ENCODE data around the gene PILRB.

The PILRB gene

GRCh38 chr7:100398239-100398638 is 40.3 kb downstream of the PILRB start:
- H3K4me3 ChIP-seq (ENCODE audit: low read length): no peak overlapping the region
- no peaks in the 10 kb centered on the region for H3K36me3 ChIP-seq (ENCODE audit: insufficient read depth, low read length)
- no peaks in the 10 kb centered on the region for H3K4me1 ChIP-seq (ENCODE audit: control insufficient read depth, insufficient read depth, low read length)

GRCh38 chr7:100400041-100400440 is 42.1 kb downstream of the PILRB start:
- H3K36me3 ChIP-seq (ENCODE audit: insufficient read depth, low read length): no peaks in the 10 kb centered on the region
- H3K9me3 ChIP-seq (replicated peaks; ENCODE audit: low read length): no peaks in the 10 kb centered on the region
- no peak overlapping the region for H3K9ac ChIP-seq (ENCODE audit: low read depth, low read length)
- no peak overlapping the region for H3K4me2 ChIP-seq (ENCODE audit: low read length)
- no peak overlapping the region for H3K4me3 ChIP-seq (ENCODE audit: low read length)
- peaks cover 25% of the 10 kb centered on the region for H3K27me3 ChIP-seq (ENCODE audit: control insufficient read depth, insufficient read depth, low read length)
- no peaks in the 10 kb centered on the region for H3K4me1 ChIP-seq (ENCODE audit: control insufficient read depth, insufficient read depth, low read length)

More at GRCh38 chr7:100398239-100398638, 40.3 kb downstream of the PILRB start:
- Histone ChIP-seq H3K4me2 (ENCODE audit: low read length) (no peak overlapping the region), H3K27me3 (ENCODE audit: control insufficient read depth, insufficient read depth, low read length) (peaks cover 38% of the 10 kb centered on the region), H3K9me3 (replicated peaks; ENCODE audit: low read length) (no peaks in the 10 kb centered on the region), H3K9ac (ENCODE audit: low read depth, low read length) (no peak overlapping the region)

- H3K4me3 ChIP-seq (ENCODE audit: low read length): no peak overlapping the region
- no peaks in the 10 kb centered on the region for H3K36me3 ChIP-seq (ENCODE audit: insufficient read depth, low read length)
- no peak overlapping the region for H3K4me2 ChIP-seq (ENCODE audit: low read length)
- no peak overlapping the region for H3K9ac ChIP-seq (ENCODE audit: low read depth, low read length)
- H3K27me3 ChIP-seq (ENCODE audit: control insufficient read depth, insufficient read depth, low read length): peaks cover 19% of the 10 kb centered on the region
- H3K4me1 ChIP-seq (ENCODE audit: control insufficient read depth, insufficient read depth, low read length): no peaks in the 10 kb centered on the region
- H3K9me3 ChIP-seq (replicated peaks; ENCODE audit: low read length): no peaks in the 10 kb centered on the region
Observed at GRCh38 chr7:100400656-100401055, 42.7 kb downstream of the PILRB start.

- Histone ChIP-seq H3K4me1 (ENCODE audit: control insufficient read depth, insufficient read depth, low read length) (no peaks in the 10 kb centered on the region), H3K4me2 (ENCODE audit: low read length) (no peak overlapping the region), H3K36me3 (ENCODE audit: insufficient read depth, low read length) (no peaks in the 10 kb centered on the region), H3K4me3 (ENCODE audit: low read length) (no peak overlapping the region), H3K9me3 (replicated peaks; ENCODE audit: low read length) (no peaks in the 10 kb centered on the region), H3K27me3 (ENCODE audit: control insufficient read depth, insufficient read depth, low read length) (peaks cover 19% of the 10 kb centered on the region), H3K9ac (ENCODE audit: low read depth, low read length) (no peak overlapping the region)
Observed at GRCh38 chr7:100401811-100402210, 43.9 kb downstream of the PILRB start.

- H3K4me1 ChIP-seq (ENCODE audit: control insufficient read depth, insufficient read depth, low read length): no peaks in the 10 kb centered on the region
- H3K27me3 ChIP-seq (ENCODE audit: control insufficient read depth, insufficient read depth, low read length): peaks cover 19% of the 10 kb centered on the region
- no peak overlapping the region for H3K4me3 ChIP-seq (ENCODE audit: low read length)
- H3K9ac ChIP-seq (ENCODE audit: low read depth, low read length): no peak overlapping the region
- no peaks in the 10 kb centered on the region for H3K36me3 ChIP-seq (ENCODE audit: insufficient read depth, low read length)
- H3K9me3 ChIP-seq (replicated peaks; ENCODE audit: low read length): no peaks in the 10 kb centered on the region
- no peak overlapping the region for H3K4me2 ChIP-seq (ENCODE audit: low read length)
Observed at GRCh38 chr7:100402241-100402640, 44.3 kb downstream of the PILRB start.

GRCh38 chr7:100406767-100407166 is 48.9 kb downstream of the PILRB start:
- peaks cover 26% of the 10 kb centered on the region for H3K27me3 ChIP-seq (ENCODE audit: control insufficient read depth, insufficient read depth, low read length)
- no peaks in the 10 kb centered on the region for H3K36me3 ChIP-seq (ENCODE audit: insufficient read depth, low read length)
- no peaks in the 10 kb centered on the region for H3K4me1 ChIP-seq (ENCODE audit: control insufficient read depth, insufficient read depth, low read length)
- H3K9me3 ChIP-seq (replicated peaks; ENCODE audit: low read length): no peaks in the 10 kb centered on the region
- H3K9ac ChIP-seq (ENCODE audit: low read depth, low read length): no peak overlapping the region
- no peak overlapping the region for H3K4me3 ChIP-seq (ENCODE audit: low read length)
- no peak overlapping the region for H3K4me2 ChIP-seq (ENCODE audit: low read length)

- Histone ChIP-seq H3K4me3 (ENCODE audit: low read length) (no peak overlapping the region), H3K27me3 (ENCODE audit: control insufficient read depth, insufficient read depth, low read length) (peaks cover 21% of the 10 kb centered on the region), H3K4me2 (ENCODE audit: low read length) (no peak overlapping the region), H3K9ac (ENCODE audit: low read depth, low read length) (no peak overlapping the region), H3K36me3 (ENCODE audit: insufficient read depth, low read length) (no peaks in the 10 kb centered on the region), H3K9me3 (replicated peaks; ENCODE audit: low read length) (no peaks in the 10 kb centered on the region), H3K4me1 (ENCODE audit: control insufficient read depth, insufficient read depth, low read length) (no peaks in the 10 kb centered on the region)
Observed at GRCh38 chr7:100407285-100408180, 49.6 kb downstream of the PILRB start.

GRCh38 chr7:100411101-100411500 is 53.2 kb downstream of the PILRB start:
- H3K9me3 ChIP-seq (replicated peaks; ENCODE audit: low read length): no peaks in the 10 kb centered on the region
- H3K27me3 ChIP-seq (ENCODE audit: control insufficient read depth, insufficient read depth, low read length): peaks cover 21% of the 10 kb centered on the region
- no peak overlapping the region for H3K9ac ChIP-seq (ENCODE audit: low read depth, low read length)
- H3K4me1 ChIP-seq (ENCODE audit: control insufficient read depth, insufficient read depth, low read length): no peaks in the 10 kb centered on the region
- H3K36me3 ChIP-seq (ENCODE audit: insufficient read depth, low read length): no peaks in the 10 kb centered on the region
- no peak overlapping the region for H3K4me2 ChIP-seq (ENCODE audit: low read length)
- no peak overlapping the region for H3K4me3 ChIP-seq (ENCODE audit: low read length)

GRCh38 chr7:100413346-100413745 is 55.4 kb downstream of the PILRB start:
- Histone ChIP-seq H3K4me3 (ENCODE audit: low read length) (no peak overlapping the region), H3K27me3 (ENCODE audit: control insufficient read depth, insufficient read depth, low read length) (peaks cover 21% of the 10 kb centered on the region), H3K36me3 (ENCODE audit: insufficient read depth, low read length) (no peaks in the 10 kb centered on the region), H3K9ac (ENCODE audit: low read depth, low read length) (no peak overlapping the region), H3K4me2 (ENCODE audit: low read length) (no peak overlapping the region), H3K9me3 (replicated peaks; ENCODE audit: low read length) (no peaks in the 10 kb centered on the region), H3K4me1 (ENCODE audit: control insufficient read depth, insufficient read depth, low read length) (no peaks in the 10 kb centered on the region)

- Histone ChIP-seq H3K9ac (ENCODE audit: low read depth, low read length) (no peak overlapping the region), H3K4me1 (ENCODE audit: control insufficient read depth, insufficient read depth, low read length) (no peaks in the 10 kb centered on the region), H3K27me3 (ENCODE audit: control insufficient read depth, insufficient read depth, low read length) (peaks cover 20% of the 10 kb centered on the region), H3K4me2 (ENCODE audit: low read length) (no peak overlapping the region), H3K36me3 (ENCODE audit: insufficient read depth, low read length) (no peaks in the 10 kb centered on the region), H3K4me3 (ENCODE audit: low read length) (no peak overlapping the region), H3K9me3 (replicated peaks; ENCODE audit: low read length) (no peaks in the 10 kb centered on the region)
Observed at GRCh38 chr7:100413889-100414288, 56.0 kb downstream of the PILRB start.

GRCh38 chr7:100415448-100415847 is 57.5 kb downstream of the PILRB start:
- Histone ChIP-seq H3K36me3 (ENCODE audit: insufficient read depth, low read length) (no peaks in the 10 kb centered on the region), H3K27me3 (ENCODE audit: control insufficient read depth, insufficient read depth, low read length) (peaks cover 4% of the 10 kb centered on the region), H3K9ac (ENCODE audit: low read depth, low read length) (no peak overlapping the region), H3K4me1 (ENCODE audit: control insufficient read depth, insufficient read depth, low read length) (no peaks in the 10 kb centered on the region), H3K9me3 (replicated peaks; ENCODE audit: low read length) (no peaks in the 10 kb centered on the region), H3K4me3 (ENCODE audit: low read length) (no peak overlapping the region), H3K4me2 (ENCODE audit: low read length) (no peak overlapping the region)
